Keratinocyte (primary cell): Measurements from ENCODE around the gene DYNLRB1. TPM values are rescaled to one million over a fixed set of nuclear protein-coding genes. Genes with fewer than 3 reads are reported as not detected.

Experiments
- DNase-seq: peaks from one replicate; pipeline ENCODE4 v3.0.0-alpha.2; 2011; ENCODE audit warnings: low read depth, missing footprints, low spot score
- FAIRE-seq: peaks from 2 replicates; lab custom pipeline; 2011; peaks lifted over from hg19 to GRCh38; lab: Jason Lieb, UNC
- H2AFZ ChIP-seq: 2 replicates; pipeline ENCODE4 v1.6.0; 2012; ENCODE audit warnings: low read length, control low read depth, inconsistent platforms; ENCODE audit not compliant: control insufficient read depth
- H3K27ac ChIP-seq: 2 replicates; pipeline ENCODE4 v1.5.1; 2011; ENCODE audit warnings: low read length; ENCODE audit not compliant: control insufficient read depth, insufficient read depth
- H3K27me3 ChIP-seq: 3 replicates; pipeline ENCODE4 v1.6.0; 2011; ENCODE audit warnings: low read length; ENCODE audit not compliant: control insufficient read depth, insufficient read depth; ENCODE audit errors: extremely low read depth
- H3K36me3 ChIP-seq, 2 experiments: 2 replicates in 1 of 2; 3 replicates in 1 of 2; pipeline ENCODE4 v1.5.1; 2011; ENCODE audit warnings: low read length in 2 of 2, mild to moderate bottlenecking in 1 of 2; ENCODE audit not compliant: control insufficient read depth in 2 of 2, insufficient read depth in 2 of 2; ENCODE audit errors: extremely low read depth in 1 of 2
- H3K4me1 ChIP-seq: 3 replicates; pipeline ENCODE4 v1.5.1; 2011; ENCODE audit warnings: low read length; ENCODE audit not compliant: control insufficient read depth, insufficient read depth; ENCODE audit errors: extremely low read depth
- H3K4me2 ChIP-seq: 3 replicates; pipeline ENCODE4 v1.6.0; 2011; ENCODE audit warnings: low read depth, low read length; ENCODE audit not compliant: control insufficient read depth, insufficient read depth; ENCODE audit errors: extremely low read depth
- H3K4me3 ChIP-seq, 3 experiments: fragments of 200-600 bp in 1 of 3; sonication (generic) in 1 of 3; 2 replicates in 2 of 3; 3 replicates in 1 of 3; pipeline ENCODE4 v1.5.1; 2011 to 2016; ENCODE audit warnings: low read length in 3 of 3, mild to moderate bottlenecking in 3 of 3, control low read depth in 2 of 3, inconsistent platforms in 1 of 3, low read depth in 1 of 3, mixed read lengths in 1 of 3, mixed run types in 1 of 3, moderate library complexity in 1 of 3; ENCODE audit not compliant: control insufficient read depth in 2 of 3, insufficient read depth in 2 of 3; ENCODE audit errors: extremely low read depth in 1 of 3
- H3K79me2 ChIP-seq: 2 replicates; pipeline ENCODE4 v1.6.0; 2012; ENCODE audit warnings: low read length; ENCODE audit not compliant: control insufficient read depth, insufficient read depth
- H3K9ac ChIP-seq: 3 replicates; pipeline ENCODE4 v1.6.0; 2011; ENCODE audit warnings: low read length; ENCODE audit not compliant: control insufficient read depth, insufficient read depth; ENCODE audit errors: extremely low read depth
- H3K9me1 ChIP-seq: 3 replicates; pipeline ENCODE4 v1.6.0; 2011; ENCODE audit warnings: low read length; ENCODE audit not compliant: control insufficient read depth, insufficient read depth; ENCODE audit errors: extremely low read depth
- H3K9me3 ChIP-seq: 2 replicates; pipeline ENCODE4 v1.5.1; 2012; ENCODE audit warnings: low read depth, low read length; ENCODE audit not compliant: control insufficient read depth
- H4K20me1 ChIP-seq: 3 replicates; pipeline ENCODE4 v1.6.0; 2011; ENCODE audit warnings: low read length; ENCODE audit not compliant: control insufficient read depth, insufficient read depth; ENCODE audit errors: extremely low read depth
- CTCF ChIP-seq, 3 experiments: IDR thresholded peaks in 1 of 3; conservative IDR thresholded peaks in 1 of 3; optimal IDR thresholded peaks in 1 of 3; 2 replicates in 2 of 3; 3 replicates in 1 of 3; pipeline versions ENCODE3 to v1.5.1; 2011; ENCODE audit warnings: low read length in 3 of 3, mild to moderate bottlenecking in 3 of 3, moderate library complexity in 2 of 3, control low read depth in 1 of 3, inconsistent platforms in 1 of 3; ENCODE audit not compliant: insufficient read depth in 2 of 3; ENCODE audit errors: extremely low read depth in 1 of 3
- EZH2 ChIP-seq: IDR thresholded peaks from one replicate; pipeline ENCODE4 v1.6.1; 2012; ENCODE audit warnings: inconsistent platforms, mild to moderate bottlenecking, low read length, moderate library complexity
- dilution Hi-C: fragments of 300-500 bp; cut with MboI; formaldehyde crosslinking; loops from one replicate; pipeline ENCODE4 v1.7.0; 2020; ENCODE audit warnings: low sequenced_read_pairs; ENCODE audit not compliant: extremely low pct_ligation_motif_present
- polyA plus RNA-seq, 5 experiments: library from polyadenylated mRNA; depleted of rRNA in 3 of 5; stranded (reverse) in 3 of 5; stranded (forward) in 1 of 5; unstranded in 1 of 5; fragments of >200 nt; gene quantifications; 1 replicate in 1 of 5; 2 replicates in 3 of 5; 3 replicates in 1 of 5; pipeline versions ENCODE4 v1.2.1 to v1.2.3, GENCODE V29; 2011 to 2012; ENCODE audit warnings: missing spikeins in 2 of 5, low read depth in 1 of 5, low replicate concordance in 1 of 5

DYNLRB1 gene
- polyA plus RNA-seq, 1 donor (not counting 4 experiments of a cell fraction or from before 2014, with no cell fraction given), result 156 TPM

- H3K4me2 ChIP-seq, result no peak overlapping the region
- H3K9me1 ChIP-seq, result no peaks in the 10 kb centered on the region
- peaks cover 4 to 7% of the 10 kb centered on the region in 2 experiments for H3K36me3 ChIP-seq
- FAIRE-seq (no peak), DNase-seq (no peak)
- no peak overlapping the region for H3K27ac ChIP-seq
- H2AFZ ChIP-seq, result no peak overlapping the region
- dilution Hi-C loops, result no loop called here
- H3K4me1 ChIP-seq, result peaks cover 4% of the 10 kb centered on the region
- no peaks in the 10 kb centered on the region for H4K20me1 ChIP-seq
- no peak for TF ChIP-seq CTCF (optimal IDR thresholded peaks at IDR 0.05 in 1 of 3, IDR thresholded peaks at IDR 0.05 in 1 of 3, conservative IDR thresholded peaks at IDR 0.05 in 1 of 3; ENCODE audit: extremely low read depth in 1 of 3, insufficient read depth in 2 of 3, low read length in 3 of 3)
- TF ChIP-seq EZH2, result no peak
- H3K4me3 ChIP-seq, result no peak overlapping the region
- no peak overlapping the region for H3K9ac ChIP-seq
- H3K79me2 ChIP-seq, result no peaks in the 10 kb centered on the region
- H3K27me3 ChIP-seq, result no peaks in the 10 kb centered on the region
- H3K9me3 ChIP-seq, result no peaks in the 10 kb centered on the region
These were observed 57.5 kb downstream of the DYNLRB1 start for GRCh38 chr20:34573541-34574300.

GRCh38 chr20:34574426-34574825 lies 58.2 kb downstream of the DYNLRB1 start:
- dilution Hi-C loops, result no loop called here
- H3K9me1 ChIP-seq, result no peaks in the 10 kb centered on the region
- no peak for FAIRE-seq

More at GRCh38 chr20:34574426-34574825, 58.2 kb downstream of the DYNLRB1 start:
- no peak overlapping the region for H3K4me3 ChIP-seq
- H3K27me3 ChIP-seq, result no peaks in the 10 kb centered on the region
- no peak for DNase-seq
- H3K4me1 ChIP-seq, result peaks cover 10% of the 10 kb centered on the region
- no peak overlapping the region for H3K9ac ChIP-seq
- no peaks in the 10 kb centered on the region for H3K79me2 ChIP-seq
- no peaks in the 10 kb centered on the region for H4K20me1 ChIP-seq
- no peak overlapping the region for H3K27ac ChIP-seq
- no peak for TF ChIP-seq EZH2
- no peak for TF ChIP-seq CTCF (optimal IDR thresholded peaks at IDR 0.05 in 1 of 3, IDR thresholded peaks at IDR 0.05 in 1 of 3, conservative IDR thresholded peaks at IDR 0.05 in 1 of 3; ENCODE audit: extremely low read depth in 1 of 3, insufficient read depth in 2 of 3, low read length in 3 of 3)
- no peak overlapping the region for H2AFZ ChIP-seq
- H3K4me2 ChIP-seq, result no peak overlapping the region
- no peaks in the 10 kb centered on the region for H3K9me3 ChIP-seq
- H3K36me3 ChIP-seq, result peaks cover 4 to 7% of the 10 kb centered on the region in 2 experiments
